GM19452 (cell line): Measurements from ENCODE around the gene VAC14.

Source experiments
- ATAC-seq: cut with Tn5 transposase; IDR thresholded peaks from one replicate; pipeline ENCODE4 v1.9.1; 2021; ENCODE audit not compliant: unreplicated experiment

VAC14 gene

DNA sequence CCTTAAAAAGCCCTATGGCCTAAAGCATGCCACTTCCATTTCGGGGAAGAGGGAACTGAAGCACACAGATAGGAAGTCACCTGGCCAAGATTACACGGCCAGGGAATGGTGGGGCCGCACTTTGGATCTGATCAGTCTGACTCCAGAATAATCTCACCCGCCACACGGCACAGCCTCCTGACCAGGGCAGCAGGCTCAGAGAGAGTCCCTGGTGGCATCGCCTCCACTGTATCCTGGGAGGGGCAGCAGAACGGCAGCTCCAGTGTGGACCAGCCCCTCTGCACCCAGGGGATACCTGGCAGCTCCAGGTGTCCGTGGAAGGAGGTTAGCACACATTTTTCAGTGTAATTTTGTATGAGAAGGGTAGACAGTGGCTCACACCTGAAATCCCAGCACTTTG, 35.5 kb downstream of the VAC14 start:
- ATAC-seq = no peak

DNA sequence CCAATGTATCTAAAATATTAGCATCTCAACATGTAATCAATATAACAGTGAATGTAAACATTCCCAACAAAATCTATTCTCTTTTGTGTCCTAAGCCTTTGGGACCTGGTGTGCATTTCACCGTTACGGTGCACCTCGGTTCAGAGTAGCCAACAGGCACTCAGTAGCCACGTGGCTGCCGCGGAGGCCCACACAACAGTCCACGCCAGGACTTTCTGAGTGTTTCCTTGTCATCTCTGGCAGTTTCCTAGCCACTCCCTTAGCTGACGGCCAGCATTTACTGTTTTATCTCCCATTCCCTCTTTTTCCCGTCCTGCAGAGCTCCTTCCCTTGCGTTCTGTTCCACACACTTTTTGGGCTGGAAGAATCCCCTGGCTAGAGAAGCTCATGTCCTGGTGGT, 36.3 kb downstream of the VAC14 start:
- ATAC-seq = no peak

DNA sequence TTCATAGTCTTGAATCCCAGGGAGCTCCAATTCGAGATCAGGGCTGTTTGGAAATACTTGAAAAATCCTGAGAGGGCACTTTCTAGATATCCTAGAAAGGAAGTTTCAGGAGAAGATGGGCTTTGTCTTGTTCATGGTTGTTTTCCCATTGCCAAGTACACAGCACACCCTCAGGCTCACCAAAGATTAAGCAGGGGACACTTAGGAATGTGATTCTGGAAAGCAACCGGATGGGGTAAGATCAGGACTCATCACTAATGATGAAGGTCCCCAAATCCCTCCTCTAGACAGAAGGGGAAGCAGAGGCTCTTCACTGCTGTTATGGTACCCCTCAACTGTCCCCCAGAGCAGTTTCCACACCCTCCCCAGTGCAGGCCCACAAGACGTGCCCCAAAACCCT, 40.7 kb downstream of the VAC14 start:
- ATAC-seq = no peak

DNA sequence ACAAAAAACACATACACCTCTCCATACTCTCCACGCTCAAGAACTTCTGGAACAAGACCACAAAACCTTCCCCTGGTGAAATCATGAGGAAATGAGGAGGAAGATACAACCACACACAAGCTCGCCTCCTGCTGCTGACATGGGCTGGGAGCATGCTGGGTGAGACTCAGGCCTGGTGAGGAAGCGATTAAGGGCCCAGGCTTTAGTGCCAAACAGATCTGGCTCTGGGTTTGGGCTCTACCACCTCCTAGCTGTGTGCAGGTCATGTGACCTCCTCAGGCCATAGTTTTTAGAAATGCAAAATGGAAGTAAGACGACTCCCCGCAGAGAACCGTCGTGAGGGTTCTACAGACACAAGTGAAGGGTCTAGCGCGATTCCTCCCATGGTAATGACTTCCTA, 41.3 kb downstream of the VAC14 start:
- no peak for ATAC-seq

DNA sequence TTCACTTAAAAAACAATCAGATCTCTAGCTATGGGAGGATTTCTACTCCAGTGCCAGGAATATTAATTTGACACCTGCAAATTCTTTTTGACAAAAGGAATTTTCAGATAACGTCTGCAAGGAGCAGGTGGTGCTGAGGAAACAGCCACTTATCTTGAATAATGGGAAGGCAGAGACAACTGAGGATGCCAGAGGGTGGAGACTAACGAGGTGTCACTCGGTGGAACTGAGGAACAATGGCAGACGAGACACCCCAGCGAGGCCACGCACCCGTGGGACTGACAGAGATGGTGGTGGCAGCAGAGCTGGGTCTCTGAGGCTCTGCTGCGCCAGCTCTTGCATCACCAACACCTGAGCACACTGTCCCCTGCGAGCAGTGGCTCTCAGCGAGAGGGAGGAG, 42.2 kb downstream of the VAC14 start:
- ATAC-seq = no peak

DNA sequence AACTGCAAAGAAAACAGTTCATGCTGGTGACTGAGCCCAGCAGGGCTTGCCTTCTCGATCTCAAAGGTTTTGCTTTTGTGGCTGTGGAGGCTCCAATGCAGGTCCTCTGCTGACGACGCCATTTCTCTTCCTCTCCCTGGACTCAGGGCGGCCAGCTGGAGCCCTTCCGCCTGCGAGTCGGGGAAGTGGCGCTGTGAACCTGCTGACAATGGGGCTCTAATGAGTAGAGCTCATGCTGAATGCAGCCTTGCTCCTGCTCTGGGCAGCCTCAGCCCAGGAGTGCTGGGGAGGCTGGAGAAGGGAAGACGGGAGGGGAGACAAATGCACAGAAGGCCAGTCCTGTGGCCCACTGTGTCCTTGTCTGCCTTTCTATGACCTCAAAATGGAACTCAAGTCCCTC, 43.8 kb downstream of the VAC14 start:
- ATAC-seq = no peak

DNA sequence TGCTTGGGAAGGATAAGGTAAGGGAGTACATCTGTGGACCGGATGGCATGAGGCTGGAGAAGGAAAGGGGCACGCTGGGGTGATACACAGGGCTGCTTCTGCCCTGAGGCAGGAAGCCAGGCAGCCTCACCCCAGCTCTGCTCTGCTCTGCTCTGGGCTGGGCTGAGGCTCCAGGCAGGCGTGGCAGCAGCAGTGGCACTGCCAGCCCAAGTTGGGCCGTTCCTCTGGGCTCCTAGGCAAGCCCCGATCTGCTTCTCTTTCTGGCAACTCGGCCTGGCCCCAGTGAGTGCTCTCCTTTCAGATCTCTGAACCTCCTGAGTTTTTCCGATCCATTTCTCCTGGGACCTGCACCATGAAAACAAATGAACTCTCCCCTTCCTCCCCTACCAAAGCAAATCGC, 44.9 kb downstream of the VAC14 start:
- ATAC-seq = no peak

DNA sequence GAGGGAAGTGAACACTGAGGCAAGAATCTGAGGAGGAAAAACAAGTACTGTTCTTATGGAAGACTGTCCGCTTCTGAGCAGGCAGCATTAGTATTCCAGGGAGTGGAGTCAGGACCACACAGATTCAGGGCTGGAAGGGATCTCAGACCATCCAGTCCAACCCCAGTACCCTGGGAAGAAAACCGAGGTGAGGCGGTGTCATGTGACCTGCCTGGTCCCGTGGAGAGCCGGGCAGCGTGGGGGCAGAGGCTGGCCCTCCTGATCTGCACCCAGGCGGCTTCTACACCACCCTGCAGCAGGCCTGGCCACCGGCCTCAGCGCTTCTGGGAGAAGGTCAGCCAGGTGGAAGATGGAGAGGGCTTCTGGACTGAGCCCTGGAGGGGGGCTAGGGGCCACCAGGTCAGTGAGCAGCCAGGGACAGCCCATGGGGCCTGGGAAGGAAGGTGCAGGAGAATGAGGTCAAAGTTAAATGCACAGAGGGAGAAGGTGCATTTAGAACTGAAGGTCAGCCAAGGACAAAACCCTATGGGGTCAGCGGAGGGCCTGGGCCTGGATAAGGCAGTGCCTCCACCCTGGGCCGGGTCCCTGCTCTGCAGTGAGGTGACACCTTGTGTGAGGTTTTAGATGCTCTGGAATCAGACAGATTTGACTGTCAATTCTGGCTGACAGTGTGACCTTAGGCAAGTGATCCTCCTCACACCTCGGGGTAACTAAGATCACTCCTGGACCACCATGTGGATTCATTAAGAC, 45.9 kb downstream of the VAC14 start:
- no peak for ATAC-seq

- no peak for ATAC-seq
Measured at GRCh38 chr16:70754371-70754770, 46.6 kb downstream of the VAC14 start.

DNA sequence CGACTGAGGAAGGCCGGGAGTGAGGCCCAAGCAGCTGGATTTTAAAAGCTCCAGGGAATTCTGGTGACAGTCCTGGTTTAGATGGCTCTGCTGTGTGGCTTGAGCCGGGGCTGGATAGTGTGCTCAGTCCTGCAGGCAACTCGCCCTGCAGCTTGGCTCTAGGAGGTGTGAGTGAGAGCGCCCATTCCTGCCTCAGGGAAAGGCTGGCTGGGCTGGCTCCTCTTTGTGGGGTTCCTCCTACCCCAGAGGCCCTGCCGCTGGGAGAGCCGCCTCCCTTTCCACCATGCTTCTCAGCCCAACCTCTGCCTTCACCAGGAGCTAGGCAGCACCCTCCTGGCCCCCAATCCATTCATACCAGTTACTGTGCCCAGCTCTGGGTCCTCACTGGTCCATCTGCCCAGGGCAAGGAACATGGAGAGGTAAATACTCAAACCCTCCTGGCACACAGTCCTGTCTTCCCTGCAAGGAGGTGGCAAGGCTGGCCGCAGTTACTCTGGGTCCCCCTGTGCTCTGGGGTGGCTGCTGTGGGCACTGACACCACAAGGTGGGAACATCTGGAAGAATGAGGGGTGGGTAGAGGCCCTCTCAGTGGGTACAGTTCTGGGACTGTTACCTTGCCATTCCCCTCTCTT, 47.1 kb downstream of the VAC14 start:
- ATAC-seq = no peak

GRCh38 chr16:70753228-70753627, 47.7 kb downstream of the VAC14 start:
- ATAC-seq = no peak

- ATAC-seq = no peak
Measured at GRCh38 chr16:70752426-70752825, 48.5 kb downstream of the VAC14 start.

DNA sequence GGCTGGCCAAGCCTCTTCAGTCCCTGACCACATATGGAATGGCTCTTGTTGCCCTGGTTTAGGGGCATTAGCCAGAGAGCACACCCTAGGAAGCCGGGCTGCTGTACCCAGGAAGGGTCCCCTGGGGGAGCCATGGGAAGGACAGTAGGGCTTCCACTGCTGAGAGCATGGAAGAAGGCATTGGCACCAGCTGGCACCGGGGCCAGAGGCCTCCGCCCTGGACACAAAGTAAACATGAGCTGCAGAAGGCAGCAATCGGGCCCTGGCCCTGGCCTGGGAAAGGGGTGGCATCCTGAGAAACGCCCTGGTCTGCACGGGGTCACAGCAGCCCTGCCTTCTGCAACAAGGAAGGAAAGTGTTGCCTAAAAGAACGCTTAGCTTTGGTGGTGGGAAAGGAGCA, 49.4 kb downstream of the VAC14 start:
- no peak for ATAC-seq

GRCh38 chr16:70750893-70751467, 50.0 kb downstream of the VAC14 start:
- no peak for ATAC-seq

DNA sequence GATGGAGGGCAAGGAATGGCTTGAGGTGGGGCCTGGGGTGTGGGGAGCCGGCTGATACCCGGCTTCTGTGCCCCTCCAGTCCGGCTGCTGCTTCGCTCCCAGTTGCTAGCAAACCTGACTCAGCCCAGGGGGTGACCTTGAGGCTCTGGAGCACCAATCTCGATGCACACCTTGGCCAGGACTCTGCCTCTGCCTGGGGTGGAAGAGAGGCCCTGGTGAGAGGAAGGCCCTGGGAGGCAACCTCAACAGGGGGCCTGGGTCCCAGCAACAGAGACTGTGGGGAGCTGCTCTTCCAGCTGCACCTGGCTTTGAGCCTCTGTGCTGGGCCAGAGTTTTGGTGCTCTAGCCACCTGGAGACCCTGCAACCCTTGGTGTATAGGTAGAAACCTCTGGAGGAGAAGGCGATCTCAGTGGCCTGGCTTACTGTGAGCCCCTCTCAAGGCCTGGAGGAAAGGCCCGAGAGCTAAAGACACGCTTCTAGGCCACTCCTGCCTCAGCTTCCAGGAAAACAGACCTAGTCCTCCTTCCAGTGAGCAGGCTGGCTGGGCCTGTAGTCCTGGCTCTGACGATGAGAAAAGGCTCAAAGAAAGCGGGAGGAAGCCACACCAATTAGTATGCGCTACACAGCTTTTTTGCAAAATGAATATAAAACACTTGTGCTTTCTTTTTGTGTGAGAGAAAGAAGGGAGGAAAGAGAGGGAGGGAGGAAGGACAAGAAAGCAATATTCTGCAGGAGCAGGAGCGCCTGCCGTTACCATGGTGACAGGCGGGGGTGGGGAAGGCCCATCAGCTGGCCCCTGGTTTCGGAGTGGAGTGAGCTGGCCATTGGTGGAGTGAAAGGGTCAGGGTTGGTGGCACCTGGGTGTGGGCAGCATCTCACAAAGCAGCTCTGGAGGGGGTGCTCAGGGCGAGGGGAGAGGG, 51.0 kb downstream of the VAC14 start:
- no peak for ATAC-seq

- no peak for ATAC-seq
Measured at GRCh38 chr16:70749006-70749678, 51.8 kb downstream of the VAC14 start.

DNA sequence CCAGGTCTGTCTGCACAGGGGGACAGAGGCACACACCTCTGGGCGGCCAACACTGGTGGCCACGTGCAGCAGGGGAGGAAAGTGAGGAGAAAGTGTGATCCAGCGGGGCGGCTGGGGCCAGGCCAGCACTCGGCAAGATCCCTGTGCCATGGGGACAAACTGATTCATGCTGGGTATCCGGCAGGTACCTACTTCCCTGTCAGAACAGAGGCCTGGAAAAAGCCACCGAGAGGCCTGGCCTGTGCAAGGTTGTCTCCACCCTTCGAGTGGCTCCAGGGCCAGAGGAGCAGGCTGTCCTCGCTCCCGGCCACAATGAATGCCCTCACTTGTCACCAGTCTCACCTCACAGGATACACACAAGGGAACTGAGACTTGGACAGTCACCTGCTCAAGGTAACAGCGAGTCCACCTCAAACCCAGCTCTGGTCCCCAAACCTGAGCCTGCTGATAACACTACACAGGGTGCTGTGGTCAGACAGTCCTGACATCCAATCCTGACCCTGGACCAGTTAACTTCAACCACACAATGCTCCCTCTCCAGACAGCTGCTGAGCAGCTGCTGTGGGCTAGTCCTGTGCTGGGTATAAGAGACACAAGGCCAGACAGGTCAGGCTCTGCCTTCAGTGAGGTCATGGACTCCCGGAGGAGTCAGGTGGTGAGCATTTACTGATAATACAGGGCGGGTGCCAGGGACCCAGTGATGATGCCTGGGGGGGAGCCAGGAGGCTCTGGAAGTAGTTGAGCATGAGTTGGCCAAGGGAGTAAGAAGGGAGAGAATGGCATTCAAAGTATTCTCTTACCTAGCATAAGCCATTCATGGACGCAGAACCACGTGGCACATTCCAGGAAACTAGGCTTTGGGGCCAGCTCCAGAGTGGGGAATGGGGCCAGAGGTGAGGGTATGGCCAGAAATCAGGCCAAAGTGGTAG, 53.0 kb downstream of the VAC14 start:
- no peak for ATAC-seq

- ATAC-seq = no peak
Measured at GRCh38 chr16:70746708-70747424, 54.1 kb downstream of the VAC14 start.

- no peak for ATAC-seq
Measured at GRCh38 chr16:70746040-70746707, 54.8 kb downstream of the VAC14 start.
